HepG2 (cell line): ENCODE measurements around the gene RFX7. TPM values are rescaled to one million over a fixed set of nuclear protein-coding genes. Genes with fewer than 3 reads are reported as not detected.

Experiments
- AHR ChIP-seq: IDR thresholded peaks from 2 replicates; pipeline ENCODE4 v1.6.1; 2018; ENCODE audit warnings: missing genetic modification reagents, missing compliant biosample characterization
- CCDC6 ChIP-seq: sonication (generic); formaldehyde crosslinking; IDR thresholded peaks from 2 replicates; pipeline ENCODE4 v1.8.1; 2022; ENCODE audit warnings: mild to moderate bottlenecking, missing genetic modification reagents, moderate library complexity
- ELF3 ChIP-seq: IDR thresholded peaks from 2 replicates; pipeline ENCODE4 v1.6.1; 2016; ENCODE audit warnings: missing genetic modification reagents, missing compliant biosample characterization
- FLYWCH1 ChIP-seq: sonication (generic); formaldehyde crosslinking; IDR thresholded peaks from 2 replicates; pipeline ENCODE4 v1.8.1; 2023; ENCODE audit warnings: mild to moderate bottlenecking, missing genetic modification reagents
- HOXA5 ChIP-seq: sonication (generic); formaldehyde crosslinking; IDR thresholded peaks from 2 replicates; pipeline ENCODE4 v1.4.0; 2020; ENCODE audit warnings: missing genetic modification reagents
- JUN ChIP-seq: sonication (generic); formaldehyde crosslinking; IDR thresholded peaks from 2 replicates; pipeline ENCODE4 v1.4.0; 2020; ENCODE audit warnings: mild to moderate bottlenecking, missing genetic modification reagents
- KLF13 ChIP-seq: sonication (generic); formaldehyde crosslinking; IDR thresholded peaks from 2 replicates; pipeline ENCODE4 v1.4.0; 2020; ENCODE audit warnings: mild to moderate bottlenecking, missing genetic modification reagents
- KMT2B ChIP-seq: IDR thresholded peaks from 2 replicates; pipeline ENCODE4 v1.6.1; 2016; ENCODE audit warnings: missing genetic modification reagents, missing compliant biosample characterization
- NCOR1 ChIP-seq: fragments of 200-600 bp; sonication (generic); IDR thresholded peaks from 2 replicates; pipeline ENCODE4 v1.7.0; 2017; ENCODE audit warnings: antibody characterized with exemption, low read length, borderline replicate concordance
- NR1H2 ChIP-seq: sonication (generic); formaldehyde crosslinking; IDR thresholded peaks from 2 replicates; pipeline ENCODE4 v1.8.1; 2022; ENCODE audit warnings: low read depth, missing genetic modification reagents, borderline replicate concordance
- NR2F1 ChIP-seq, 2 experiments: fragments of 450-650 bp in 1 of 2; formaldehyde crosslinking in 1 of 2; IDR thresholded peaks; 2 replicates each; pipeline versions ENCODE4 v1.5.0 to v1.6.1; 2016 to 2020; ENCODE audit warnings: mild to moderate bottlenecking in 1 of 2, missing compliant biosample characterization in 1 of 2, missing genetic modification reagents in 1 of 2, moderate library complexity in 1 of 2
- POLR2A ChIP-seq, 2 experiments: IDR thresholded peaks; 2 replicates each; pipeline ENCODE4 v1.6.1; 2011; ENCODE audit warnings: low read depth in 2 of 2, low read length in 2 of 2, mild to moderate bottlenecking in 1 of 2, moderate library complexity in 1 of 2; ENCODE audit not compliant: insufficient read depth in 1 of 2
- RARG ChIP-seq: sonication (generic); formaldehyde crosslinking; IDR thresholded peaks from 2 replicates; pipeline ENCODE4 v1.4.0; 2020; ENCODE audit warnings: low read depth, mild to moderate bottlenecking, missing genetic modification reagents
- SNRNP70 ChIP-seq: fragments of 200-400 bp; formaldehyde crosslinking; IDR thresholded peaks from 2 replicates; pipeline ENCODE4 v1.6.1; 2017; ENCODE audit warnings: mild to moderate bottlenecking, low read depth, low read length, moderate library complexity
- TSC22D2 ChIP-seq: sonication (generic); formaldehyde crosslinking; IDR thresholded peaks from 2 replicates; pipeline ENCODE4 v1.5.1; 2020; ENCODE audit warnings: missing genetic modification reagents, mild to moderate bottlenecking, borderline replicate concordance
- ZNF569 ChIP-seq: sonication (generic); formaldehyde crosslinking; IDR thresholded peaks from 2 replicates; pipeline ENCODE4 v1.5.0; 2020; ENCODE audit warnings: mild to moderate bottlenecking, missing genetic modification reagents, moderate library complexity, borderline replicate concordance
- ZNF570 ChIP-seq: sonication (generic); formaldehyde crosslinking; IDR thresholded peaks from 2 replicates; pipeline ENCODE4 v1.4.0; 2020; ENCODE audit warnings: mild to moderate bottlenecking, missing genetic modification reagents, borderline replicate concordance
- ZNF737 ChIP-seq: sonication (generic); formaldehyde crosslinking; IDR thresholded peaks from 2 replicates; pipeline ENCODE4 v1.5.0; 2020; ENCODE audit warnings: missing genetic modification reagents, mild to moderate bottlenecking, borderline replicate concordance
- polyA plus RNA-seq, 8 experiments: library from polyadenylated mRNA; depleted of rRNA in 3 of 8; stranded (reverse) in 7 of 8; unstranded in 1 of 8; fragments of >200 nt; fragmentation: Illumina TruSeq in 4 of 8; extraction: Trizol in 4 of 8; gene quantifications; 2 replicates each; pipeline versions ENCODE4 v1.2.1 to v1.2.3, GENCODE V29; 2011 to 2016; ENCODE audit warnings: low read depth in 4 of 8, missing spikeins in 1 of 8, mixed read lengths in 1 of 8; ENCODE audit not compliant: insufficient read depth in 1 of 8
- total RNA-seq, 5 experiments: library from RNA; depleted of rRNA; stranded (reverse); fragments of >200 nt; fragmentation: Illumina TruSeq; extraction: Trizol; gene quantifications; 2 replicates each; pipeline ENCODE4 v1.2.3, GENCODE V29; 2016; ENCODE audit warnings: low read depth in 1 of 5
- TF ChIP-seq, protein P1 (sequence below): sonication (generic); formaldehyde crosslinking; IDR thresholded peaks from 2 replicates; pipeline ENCODE4 v1.4.0; 2020; ENCODE audit warnings: missing genetic modification reagents
- TF ChIP-seq, protein P2 (sequence below): sonication (generic); formaldehyde crosslinking; IDR thresholded peaks from 2 replicates; pipeline ENCODE4 v1.8.1; 2022; ENCODE audit warnings: mild to moderate bottlenecking, missing genetic modification reagents
- TF ChIP-seq, protein P3 (sequence below): sonication (generic); formaldehyde crosslinking; IDR thresholded peaks from 2 replicates; pipeline ENCODE4; 2020; ENCODE audit warnings: missing genetic modification reagents, mild to moderate bottlenecking, borderline replicate concordance

Gene RFX7
- total and polyA plus RNA-seq, 2 of the 13 experiments (the other 11 are each of a cell fraction or from before 2014, with no cell fraction given) = 8.5 to 10.4 TPM

- TF ChIP-seq, protein P1, sequence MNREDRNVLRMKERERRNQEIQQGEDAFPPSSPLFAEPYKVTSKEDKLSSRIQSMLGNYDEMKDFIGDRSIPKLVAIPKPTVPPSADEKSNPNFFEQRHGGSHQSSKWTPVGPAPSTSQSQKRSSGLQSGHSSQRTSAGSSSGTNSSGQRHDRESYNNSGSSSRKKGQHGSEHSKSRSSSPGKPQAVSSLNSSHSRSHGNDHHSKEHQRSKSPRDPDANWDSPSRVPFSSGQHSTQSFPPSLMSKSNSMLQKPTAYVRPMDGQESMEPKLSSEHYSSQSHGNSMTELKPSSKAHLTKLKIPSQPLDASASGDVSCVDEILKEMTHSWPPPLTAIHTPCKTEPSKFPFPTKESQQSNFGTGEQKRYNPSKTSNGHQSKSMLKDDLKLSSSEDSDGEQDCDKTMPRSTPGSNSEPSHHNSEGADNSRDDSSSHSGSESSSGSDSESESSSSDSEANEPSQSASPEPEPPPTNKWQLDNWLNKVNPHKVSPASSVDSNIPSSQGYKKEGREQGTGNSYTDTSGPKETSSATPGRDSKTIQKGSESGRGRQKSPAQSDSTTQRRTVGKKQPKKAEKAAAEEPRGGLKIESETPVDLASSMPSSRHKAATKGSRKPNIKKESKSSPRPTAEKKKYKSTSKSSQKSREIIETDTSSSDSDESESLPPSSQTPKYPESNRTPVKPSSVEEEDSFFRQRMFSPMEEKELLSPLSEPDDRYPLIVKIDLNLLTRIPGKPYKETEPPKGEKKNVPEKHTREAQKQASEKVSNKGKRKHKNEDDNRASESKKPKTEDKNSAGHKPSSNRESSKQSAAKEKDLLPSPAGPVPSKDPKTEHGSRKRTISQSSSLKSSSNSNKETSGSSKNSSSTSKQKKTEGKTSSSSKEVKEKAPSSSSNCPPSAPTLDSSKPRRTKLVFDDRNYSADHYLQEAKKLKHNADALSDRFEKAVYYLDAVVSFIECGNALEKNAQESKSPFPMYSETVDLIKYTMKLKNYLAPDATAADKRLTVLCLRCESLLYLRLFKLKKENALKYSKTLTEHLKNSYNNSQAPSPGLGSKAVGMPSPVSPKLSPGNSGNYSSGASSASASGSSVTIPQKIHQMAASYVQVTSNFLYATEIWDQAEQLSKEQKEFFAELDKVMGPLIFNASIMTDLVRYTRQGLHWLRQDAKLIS = peak; percentile 22; the same call in 1 of the 2 replicates
- TF ChIP-seq HOXA5 (CRISPR knock-in tag) (0 out of 2 replicates have a peak, but pooled peaks have one; percentile 31), ZNF737 (CRISPR knock-in tag) (peak; percentile 61; the same call in 1 of the 2 replicates), NCOR1 (peak; percentile 61), POLR2A (IDR thresholded peaks at IDR 0.05; ENCODE audit: insufficient read depth in 1 of 2, low read depth in 2 of 2, low read length in 2 of 2) (peak; percentile 67 to 73), NR2F1 (CRISPR knock-in tag; IDR thresholded peaks at IDR 0.05) (no peak), ELF3 (CRISPR knock-in tag) (no peak), AHR (CRISPR knock-in tag) (0 out of 2 replicates have a peak, but pooled peaks have one; percentile 23), CCDC6 (CRISPR knock-in tag) (peak; percentile 43; the same call in 1 of the 2 replicates), RARG (CRISPR knock-in tag) (no peak), KLF13 (no peak), KMT2B (CRISPR knock-in tag) (no peak), ZNF570 (no peak), SNRNP70 (no peak), ZNF569 (CRISPR knock-in tag) (no peak), NR1H2 (CRISPR knock-in tag) (no peak), TSC22D2 (0 out of 2 replicates have a peak, but pooled peaks have one; percentile 43), JUN (CRISPR knock-in tag) (no peak), FLYWCH1 (CRISPR knock-in tag) (no peak)
- TF ChIP-seq, protein P2, sequence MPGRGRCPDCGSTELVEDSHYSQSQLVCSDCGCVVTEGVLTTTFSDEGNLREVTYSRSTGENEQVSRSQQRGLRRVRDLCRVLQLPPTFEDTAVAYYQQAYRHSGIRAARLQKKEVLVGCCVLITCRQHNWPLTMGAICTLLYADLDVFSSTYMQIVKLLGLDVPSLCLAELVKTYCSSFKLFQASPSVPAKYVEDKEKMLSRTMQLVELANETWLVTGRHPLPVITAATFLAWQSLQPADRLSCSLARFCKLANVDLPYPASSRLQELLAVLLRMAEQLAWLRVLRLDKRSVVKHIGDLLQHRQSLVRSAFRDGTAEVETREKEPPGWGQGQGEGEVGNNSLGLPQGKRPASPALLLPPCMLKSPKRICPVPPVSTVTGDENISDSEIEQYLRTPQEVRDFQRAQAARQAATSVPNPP (CRISPR knock-in tag) = 0 out of 2 replicates have a peak, but pooled peaks have one; percentile 14
- TF ChIP-seq, protein P3, sequence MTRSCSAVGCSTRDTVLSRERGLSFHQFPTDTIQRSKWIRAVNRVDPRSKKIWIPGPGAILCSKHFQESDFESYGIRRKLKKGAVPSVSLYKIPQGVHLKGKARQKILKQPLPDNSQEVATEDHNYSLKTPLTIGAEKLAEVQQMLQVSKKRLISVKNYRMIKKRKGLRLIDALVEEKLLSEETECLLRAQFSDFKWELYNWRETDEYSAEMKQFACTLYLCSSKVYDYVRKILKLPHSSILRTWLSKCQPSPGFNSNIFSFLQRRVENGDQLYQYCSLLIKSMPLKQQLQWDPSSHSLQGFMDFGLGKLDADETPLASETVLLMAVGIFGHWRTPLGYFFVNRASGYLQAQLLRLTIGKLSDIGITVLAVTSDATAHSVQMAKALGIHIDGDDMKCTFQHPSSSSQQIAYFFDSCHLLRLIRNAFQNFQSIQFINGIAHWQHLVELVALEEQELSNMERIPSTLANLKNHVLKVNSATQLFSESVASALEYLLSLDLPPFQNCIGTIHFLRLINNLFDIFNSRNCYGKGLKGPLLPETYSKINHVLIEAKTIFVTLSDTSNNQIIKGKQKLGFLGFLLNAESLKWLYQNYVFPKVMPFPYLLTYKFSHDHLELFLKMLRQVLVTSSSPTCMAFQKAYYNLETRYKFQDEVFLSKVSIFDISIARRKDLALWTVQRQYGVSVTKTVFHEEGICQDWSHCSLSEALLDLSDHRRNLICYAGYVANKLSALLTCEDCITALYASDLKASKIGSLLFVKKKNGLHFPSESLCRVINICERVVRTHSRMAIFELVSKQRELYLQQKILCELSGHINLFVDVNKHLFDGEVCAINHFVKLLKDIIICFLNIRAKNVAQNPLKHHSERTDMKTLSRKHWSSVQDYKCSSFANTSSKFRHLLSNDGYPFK (CRISPR knock-in tag) = 0 out of 2 replicates have a peak, but pooled peaks have one; percentile 24
Observed at GRCh38 chr15:56244811-56245576, 1.3 kb upstream of the RFX7 start (continued).
